Left lobe of liver (tissue), 2 donors: ENCODE results near the gene MMP8. TPM values are rescaled to one million over a fixed set of nuclear protein-coding genes. Genes with fewer than 3 reads are reported as not detected.

ENCODE experiments used
- ATAC-seq: fragments of 200-7000 bp; cut with Tn5 transposase; one replicate; pipeline ENCODE4 v1.9.1; 2020; ENCODE audit warnings: mild to moderate bottlenecking, moderate library complexity
- DNase-seq: peaks from one replicate; pipeline ENCODE4 v3.0.0-alpha.2; 2020; ENCODE audit warnings: low spot score
- total RNA-seq: library from RNA; stranded (reverse); gene quantifications from one replicate; pipeline ENCODE4 v1.2.1, GENCODE V29; 2021
- donor health status: DM: no; HTN: no; CAD: no; lungs with moderate emphysema.
- donor health status: DM: no; HTN: yes; CAD: no.

The MMP8 gene
- total RNA-seq, 1 donor from 2014 or later, result 0.50 TPM

DNA sequence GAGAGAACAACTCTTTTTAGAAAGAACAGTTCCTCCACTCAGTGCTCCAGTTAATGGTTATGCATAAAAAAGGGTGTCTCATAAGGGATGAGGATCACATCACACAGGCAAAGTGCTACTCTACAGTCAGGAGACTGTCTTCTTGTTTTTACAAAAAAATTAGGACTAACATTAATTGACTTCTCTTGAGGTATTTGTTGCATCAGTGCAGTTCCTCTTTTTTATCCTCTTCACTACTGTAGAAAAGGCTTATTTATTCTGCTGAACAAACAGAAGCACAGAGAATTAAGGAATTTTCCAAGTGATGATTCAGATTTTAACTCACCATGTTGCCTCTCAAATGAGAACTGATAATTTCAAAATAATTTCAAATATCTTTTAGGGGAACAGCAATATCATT is 1.9 kb downstream of the MMP8 start:
- DNase-seq (no peak), ATAC-seq (no peak)

DNA sequence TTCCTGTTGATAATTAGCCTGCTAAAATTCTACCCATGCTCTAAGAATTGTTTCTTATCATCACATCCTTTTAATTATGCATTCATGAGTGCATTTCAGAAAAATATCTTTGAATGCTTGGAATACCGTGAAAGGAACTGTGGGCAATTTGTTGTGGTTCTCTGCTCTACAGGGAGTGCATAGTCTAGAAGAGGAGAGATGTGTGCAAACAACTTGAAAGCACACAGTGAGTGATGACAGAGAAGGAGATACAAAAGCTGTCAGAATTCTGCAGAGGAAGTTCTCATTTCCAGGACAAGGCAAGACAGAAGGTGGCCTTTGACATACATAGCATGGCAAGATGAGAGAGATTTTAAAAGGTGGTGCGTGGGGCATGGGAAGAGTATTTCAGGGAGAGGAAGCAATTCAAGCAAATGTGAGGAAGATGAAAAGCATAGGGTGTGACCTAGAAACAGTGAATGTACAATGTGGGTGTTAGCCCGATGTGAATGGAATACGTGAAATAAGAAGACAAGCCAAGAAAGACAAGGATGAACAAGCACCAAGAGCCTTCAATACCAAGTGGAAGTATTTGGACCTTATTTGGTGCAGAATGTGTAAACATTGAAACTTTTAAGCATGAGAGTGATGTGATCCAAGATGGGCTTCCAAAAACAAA is 5.0 kb downstream of the MMP8 start:
- ATAC-seq (no peak), DNase-seq (no peak)

DNA sequence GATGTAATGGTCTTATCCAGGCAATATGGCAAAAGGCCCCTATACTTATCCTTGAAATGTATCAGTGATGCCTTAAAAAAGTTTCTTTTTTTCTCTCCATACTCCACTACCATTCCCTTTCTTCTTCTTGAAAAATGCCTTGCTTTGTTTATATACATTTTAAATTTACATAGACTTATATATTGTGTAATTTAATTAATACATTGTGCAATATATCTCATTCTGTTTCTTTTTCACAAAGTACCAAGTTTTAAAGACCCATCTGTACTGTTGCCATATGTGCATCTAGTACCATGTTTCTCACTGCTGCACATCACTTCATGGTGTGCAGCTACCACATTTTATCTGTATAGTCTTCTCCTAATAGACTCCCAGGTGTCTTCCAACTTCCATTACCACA is 7.5 kb downstream of the MMP8 start:
- ATAC-seq (no peak), DNase-seq (no peak)

DNA sequence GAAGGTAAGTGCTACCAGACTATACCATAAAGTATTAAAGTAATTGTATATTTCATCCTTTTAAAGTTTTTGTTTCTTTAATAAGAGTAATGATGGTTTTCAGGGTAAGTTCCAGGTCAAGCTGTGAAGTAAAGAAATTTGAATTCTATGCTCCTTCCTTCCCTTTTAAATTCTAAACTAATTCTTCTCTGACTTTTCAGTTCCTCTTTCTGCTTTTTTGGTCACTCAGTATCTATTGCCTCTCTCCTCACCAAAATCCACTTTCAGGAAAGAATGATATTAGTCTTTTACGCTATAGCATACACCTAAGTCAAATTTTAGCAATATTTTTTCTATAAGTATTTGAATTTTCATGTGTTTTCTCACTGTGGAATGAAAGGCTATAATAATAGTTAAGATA is 8.2 kb downstream of the MMP8 start:
- ATAC-seq, result no peak
- no peak for DNase-seq

DNA sequence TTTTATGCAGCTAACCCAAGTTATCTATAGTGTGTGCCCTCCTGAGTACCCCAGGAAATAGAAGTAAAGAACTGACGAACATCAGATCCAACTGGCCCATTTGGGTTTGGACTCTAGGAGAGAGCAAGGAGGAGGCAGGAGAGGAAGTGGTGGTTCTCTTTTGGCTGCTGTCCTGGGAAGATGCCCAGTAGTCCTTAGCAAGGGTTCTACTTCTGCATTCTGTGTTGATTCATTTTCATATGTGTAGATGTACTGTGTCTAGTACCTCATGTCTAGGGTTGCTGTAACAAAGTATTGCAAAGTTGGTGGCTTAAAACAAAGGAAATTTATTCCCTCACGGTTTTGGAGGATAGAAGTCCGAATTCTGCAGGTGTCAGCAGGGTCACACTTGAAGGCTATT is 12.6 kb downstream of the MMP8 start:
- ATAC-seq, result peak; percentile 37
- DNase-seq, result no peak

DNA sequence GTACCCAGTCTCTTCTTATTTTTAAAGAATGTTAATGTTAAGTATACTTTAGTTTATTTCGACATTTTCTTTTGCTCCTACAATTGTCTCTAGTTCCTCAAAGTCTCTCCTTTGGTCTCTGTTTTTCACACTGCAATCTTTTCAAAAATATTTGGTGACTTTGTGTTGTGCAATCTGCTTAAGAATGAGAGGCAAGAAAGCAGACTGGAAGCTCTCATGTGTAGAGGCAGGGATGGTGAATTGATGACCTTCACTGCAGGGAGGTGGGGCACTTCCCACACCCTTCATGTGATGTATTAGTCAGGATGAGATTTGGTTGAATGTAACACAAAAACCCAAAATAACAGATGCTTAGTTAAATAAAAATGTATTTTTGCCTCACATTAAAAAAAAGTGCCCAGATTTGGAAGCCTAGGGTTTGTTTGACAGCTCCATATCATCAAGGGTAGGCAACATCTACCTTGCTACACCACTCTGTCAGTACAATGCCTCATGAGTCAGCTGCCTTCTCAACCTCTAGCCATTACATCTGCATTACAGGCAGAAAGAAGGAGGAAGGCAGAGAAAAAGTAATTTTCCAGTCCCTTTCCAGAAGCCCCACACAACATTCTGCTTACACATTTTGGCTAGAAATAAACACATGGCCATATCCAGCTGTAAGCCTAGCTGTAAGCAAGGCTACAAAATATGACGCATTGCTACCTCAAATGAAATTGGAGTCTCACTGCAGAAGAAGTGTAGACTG is 15.4 kb downstream of the MMP8 start:
- no peak for DNase-seq
- ATAC-seq, result no peak

DNA sequence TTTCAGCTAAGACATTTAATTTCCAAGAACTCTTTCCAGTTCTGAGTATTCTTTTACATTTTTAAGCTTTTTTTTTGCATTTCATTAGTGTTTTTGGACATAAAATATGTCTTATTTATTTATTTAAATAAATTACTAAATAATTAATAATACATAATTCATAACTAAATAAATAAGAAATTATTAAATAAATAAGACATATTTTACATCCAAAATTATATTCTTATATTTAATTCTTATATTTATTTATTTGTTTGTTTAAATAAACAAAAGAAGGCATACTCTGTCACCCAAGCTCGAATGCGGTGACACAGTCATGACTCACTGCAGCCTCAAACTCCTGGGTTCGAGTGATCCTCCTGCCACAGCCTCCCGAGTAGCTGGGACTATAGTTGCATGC is 16.1 kb downstream of the MMP8 start:
- no peak for ATAC-seq
- no peak for DNase-seq

DNA sequence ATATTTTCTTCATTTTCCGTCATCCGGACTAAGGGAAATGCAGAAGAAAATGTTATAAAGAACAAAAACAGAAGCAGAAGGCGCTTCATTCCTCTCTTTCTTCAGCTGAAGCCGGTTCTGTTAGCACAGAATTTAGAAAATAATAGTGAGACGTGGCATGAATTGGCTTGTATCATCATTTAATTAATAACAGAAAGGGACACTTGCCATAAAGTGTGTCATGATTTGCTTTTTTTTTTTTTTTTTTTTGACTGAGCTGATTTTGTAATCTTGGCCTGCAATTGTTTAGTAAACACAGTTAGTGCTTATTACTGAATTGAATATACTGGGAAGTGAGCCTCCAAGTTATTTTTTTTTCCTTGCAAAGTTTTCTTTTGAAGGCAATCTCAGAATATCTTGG is 19.1 kb downstream of the MMP8 start, which contains the start of gene MMP27:
Gene MMP27, minus strand, starts transcription at position 144 of the 400 bp plus-strand sequence. Its CDS starts 55 bp downstream, at position 89.
- no peak for DNase-seq
- ATAC-seq, result no peak

DNA sequence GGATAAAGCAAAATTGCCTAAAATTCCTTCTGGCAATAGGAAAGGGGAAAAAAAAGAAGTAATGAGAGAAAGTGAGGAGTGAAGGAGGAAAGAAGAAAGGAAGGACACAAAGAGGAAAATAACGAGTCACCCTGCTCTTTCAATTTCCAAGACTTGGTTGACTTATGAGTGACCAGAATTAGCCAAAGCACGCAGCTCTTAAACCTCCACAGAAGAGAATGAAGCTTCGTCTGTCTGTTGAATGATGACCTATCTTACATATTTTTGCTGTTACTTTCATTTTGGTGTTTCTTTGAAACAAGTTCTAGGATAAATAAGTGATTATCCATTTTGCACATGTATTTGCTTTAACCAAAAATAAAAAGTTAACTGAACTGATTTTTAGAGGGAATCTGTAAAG is 19.9 kb downstream of the MMP8 start:
- DNase-seq (no peak), ATAC-seq (no peak)

DNA sequence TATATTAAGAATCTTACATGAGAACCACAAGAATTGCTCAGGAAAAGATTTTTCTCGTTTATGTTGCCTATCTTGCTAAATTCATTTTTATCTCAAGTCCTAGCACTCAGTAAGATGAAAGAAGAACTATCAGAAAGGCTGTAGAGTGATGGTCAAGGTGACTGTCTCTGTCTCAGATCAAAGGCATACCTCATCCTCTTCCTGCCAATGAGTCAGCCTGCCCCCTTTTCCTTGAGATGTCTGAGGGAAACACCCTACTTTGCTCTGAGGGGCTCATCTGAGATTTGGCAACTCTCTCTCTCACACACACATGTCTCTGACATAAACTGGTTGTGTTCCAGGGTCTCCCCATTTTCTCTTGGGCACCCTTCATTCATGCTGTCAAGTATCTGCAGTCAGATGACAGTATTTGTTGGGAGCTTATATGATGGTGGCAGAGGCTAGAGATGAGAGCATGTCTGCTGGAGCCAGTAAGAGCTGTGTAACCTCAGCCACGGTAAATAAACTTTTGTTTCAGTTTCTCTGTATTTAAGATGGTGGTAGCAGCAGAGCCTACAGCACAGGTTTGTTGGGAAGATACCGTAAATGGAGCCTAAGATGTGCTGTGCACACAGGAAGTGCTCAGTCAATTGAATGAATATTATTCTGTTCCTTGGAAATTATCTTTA is 20.8 kb downstream of the MMP8 start:
- ATAC-seq, result no peak
- no peak for DNase-seq

DNA sequence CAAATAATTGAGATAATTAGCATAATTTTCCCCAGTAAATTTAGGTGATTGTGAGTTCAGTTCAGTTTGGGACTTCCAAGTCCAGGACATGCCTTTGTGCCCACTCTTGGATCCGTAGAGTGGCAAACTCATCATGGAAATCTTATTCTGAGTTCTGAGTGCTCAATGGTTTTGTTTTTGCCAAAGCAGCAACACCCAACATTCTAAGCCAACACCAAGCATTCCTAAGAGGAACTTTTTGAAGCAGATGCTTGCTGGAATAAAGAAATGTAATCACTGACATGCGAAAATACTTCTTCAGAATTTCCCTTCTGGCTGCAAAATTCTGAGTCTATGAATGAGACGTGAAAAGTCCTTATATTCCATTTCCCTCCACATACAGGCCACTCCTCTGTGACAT is 29.6 kb downstream of the MMP8 start:
- no peak for ATAC-seq
- no peak for DNase-seq

DNA sequence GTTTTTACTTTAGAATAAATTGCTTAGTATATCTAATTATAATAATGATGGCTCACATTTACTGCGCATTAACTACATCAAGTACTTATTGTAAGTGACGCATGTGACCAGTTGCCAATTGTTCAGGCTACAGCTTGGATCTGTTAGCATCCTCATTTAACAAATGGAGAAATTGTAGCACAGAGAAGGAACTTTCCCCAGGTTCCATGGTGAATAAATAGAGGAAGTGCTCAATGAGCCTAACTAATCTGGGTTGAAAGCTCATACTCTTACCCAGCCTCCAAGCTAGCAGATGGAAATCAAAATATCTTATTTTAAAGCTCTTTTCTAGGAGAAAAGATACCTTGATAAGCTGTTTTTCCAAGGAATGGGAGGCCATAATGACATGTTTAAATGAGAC is 39.0 kb downstream of the MMP8 start:
- no peak for ATAC-seq
- DNase-seq, result no peak

DNA sequence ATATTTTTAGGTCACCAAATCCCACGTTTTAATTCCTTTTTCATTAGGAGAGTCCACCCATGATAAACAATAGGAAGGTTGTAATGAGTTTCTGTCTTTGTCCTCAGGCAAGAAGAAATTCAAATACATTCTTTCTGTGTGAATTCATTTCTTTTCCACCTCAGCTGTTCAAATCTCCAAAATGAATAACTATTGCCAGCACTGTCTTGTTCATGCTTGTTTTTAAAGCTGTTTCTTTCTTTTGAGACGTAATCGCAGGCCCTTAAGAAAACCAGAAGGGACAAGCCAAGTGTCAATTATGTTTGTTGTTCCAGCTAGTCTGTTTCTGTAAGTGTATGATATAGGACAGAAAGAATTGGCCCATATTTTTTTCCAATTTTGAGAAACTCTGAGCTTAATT is 39.4 kb downstream of the MMP8 start:
- no peak for ATAC-seq
- no peak for DNase-seq

DNA sequence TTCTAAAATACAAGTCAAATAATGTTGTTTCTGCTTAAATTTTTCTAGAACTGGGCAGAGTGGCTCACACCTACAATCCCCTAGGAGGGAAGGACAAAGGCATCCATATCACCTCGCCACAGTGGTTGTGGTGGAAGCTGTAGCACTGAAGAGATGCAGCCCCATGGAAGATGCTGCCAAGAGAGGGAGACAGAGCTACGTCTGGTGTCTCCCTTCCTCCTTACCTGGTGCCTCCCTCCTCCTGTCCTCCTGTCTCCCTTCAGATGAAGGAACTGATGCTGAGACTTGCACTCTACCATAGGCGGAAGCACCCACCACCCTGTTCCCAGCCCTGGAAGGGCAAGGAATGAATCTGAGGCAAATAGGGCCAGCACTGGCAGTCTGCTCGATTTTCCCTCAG is 41.5 kb downstream of the MMP8 start:
- no peak for ATAC-seq
- no peak for DNase-seq

DNA sequence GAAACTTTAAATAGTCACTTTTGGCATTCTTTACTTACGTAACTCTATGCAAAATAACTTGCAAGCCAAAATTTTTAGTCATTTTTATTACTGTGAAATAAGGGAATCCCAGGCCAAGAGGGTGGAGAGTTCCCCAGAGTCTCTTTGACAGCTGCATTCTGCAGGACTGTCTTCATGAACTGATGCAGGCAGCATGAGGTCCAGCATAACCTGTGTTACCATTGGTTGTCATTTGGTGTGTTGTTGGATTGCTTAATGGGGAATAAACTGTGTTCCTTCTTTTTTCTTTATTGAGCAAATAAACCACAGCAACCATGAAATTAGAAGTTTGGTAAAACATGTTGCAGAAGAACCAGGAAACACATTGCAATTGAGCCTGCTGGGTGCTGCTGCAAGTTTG is 43.8 kb downstream of the MMP8 start:
- DNase-seq, result no peak
- no peak for ATAC-seq

DNA sequence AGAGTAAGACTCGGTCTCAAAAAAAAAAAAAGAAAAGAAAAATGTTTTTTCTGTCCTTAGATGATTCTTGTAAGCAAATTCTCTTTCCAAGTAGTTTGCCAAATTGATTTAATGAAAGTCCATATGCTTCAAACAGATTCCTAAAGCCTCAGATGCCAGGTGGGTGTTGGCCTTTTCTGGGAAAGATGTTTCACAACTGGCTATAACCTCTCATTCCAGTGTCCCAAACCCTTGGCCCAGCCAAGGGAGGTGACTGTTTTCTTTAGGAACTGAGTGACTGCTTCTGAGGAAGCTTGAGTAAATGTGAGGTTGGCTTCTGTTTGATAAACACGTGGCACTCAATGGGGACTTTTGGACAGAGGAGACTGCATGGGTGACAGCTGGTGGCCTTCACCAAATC is 46.7 kb downstream of the MMP8 start:
- ATAC-seq (no peak), DNase-seq (no peak)

DNA sequence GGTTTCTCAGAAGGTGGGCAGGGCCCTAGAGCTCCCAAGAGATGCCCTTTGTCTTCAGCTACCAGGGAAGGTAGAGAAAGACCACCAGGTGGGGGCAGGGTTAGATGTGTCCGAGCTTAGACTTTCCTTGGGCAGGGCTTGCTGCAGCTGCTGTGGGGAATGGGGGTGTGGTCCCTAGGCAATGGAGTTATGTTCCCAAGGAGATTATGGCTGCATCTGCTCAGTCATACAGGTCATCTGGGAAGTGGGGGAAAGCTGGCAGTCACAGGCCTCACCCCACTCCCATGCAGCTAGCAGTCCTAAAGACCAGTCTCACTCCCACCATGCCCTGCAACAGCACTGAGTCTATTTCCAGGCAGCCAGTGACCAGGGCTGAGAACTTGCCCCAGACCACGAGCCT is 48.7 kb downstream of the MMP8 start:
- ATAC-seq, result no peak
- no peak for DNase-seq

DNA sequence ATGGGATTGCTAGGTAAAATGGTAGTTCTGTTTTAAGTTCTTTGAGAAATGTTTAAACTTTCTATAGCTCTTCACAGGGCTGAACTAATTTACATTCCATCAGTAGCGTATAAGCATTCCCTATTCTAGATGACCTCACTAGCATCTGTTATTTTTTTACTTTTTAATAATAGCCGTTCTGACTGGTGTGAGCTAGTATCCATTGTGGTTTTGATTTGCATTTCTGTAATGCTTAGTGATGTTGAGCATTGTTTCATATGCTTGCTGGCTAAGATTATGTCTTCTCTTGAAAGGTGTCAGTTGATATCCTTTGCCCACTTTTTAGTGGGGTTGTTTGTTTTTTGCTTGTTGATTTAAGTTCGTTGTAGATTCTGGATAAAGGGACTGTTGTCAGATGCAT is 55.1 kb downstream of the MMP8 start:
- ATAC-seq (no peak), DNase-seq (no peak)

DNA sequence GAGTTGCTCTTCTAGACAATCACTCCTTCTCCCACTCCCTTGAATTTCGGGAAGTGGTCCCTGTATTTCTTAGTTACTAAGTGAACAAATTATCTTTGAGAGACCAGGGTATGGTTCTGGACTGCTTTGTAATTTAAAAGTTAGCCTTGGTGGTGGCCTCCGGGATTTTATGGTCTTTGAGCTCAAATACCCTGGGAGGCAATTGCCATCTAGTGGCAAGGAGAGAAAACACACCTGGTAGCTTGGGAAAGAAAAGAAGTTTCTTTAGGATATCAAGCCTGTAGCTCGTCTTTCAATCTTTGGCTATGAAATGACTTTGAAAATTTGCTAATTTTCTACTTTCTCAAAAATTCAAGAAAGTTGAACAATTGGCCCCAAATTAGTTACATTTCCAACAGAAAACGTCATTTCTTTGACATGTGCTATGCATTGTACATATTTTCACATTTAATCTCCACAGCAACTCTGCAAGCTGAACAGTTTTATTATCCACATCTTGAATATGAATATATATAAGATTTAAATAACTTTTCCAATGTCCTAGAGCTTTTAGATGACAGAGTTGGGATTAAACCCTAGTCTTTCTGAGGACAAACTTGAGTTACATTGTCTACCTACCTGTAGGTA is 58.3 kb downstream of the MMP8 start:
- ATAC-seq, result peak; percentile 91
- no peak for DNase-seq

DNA sequence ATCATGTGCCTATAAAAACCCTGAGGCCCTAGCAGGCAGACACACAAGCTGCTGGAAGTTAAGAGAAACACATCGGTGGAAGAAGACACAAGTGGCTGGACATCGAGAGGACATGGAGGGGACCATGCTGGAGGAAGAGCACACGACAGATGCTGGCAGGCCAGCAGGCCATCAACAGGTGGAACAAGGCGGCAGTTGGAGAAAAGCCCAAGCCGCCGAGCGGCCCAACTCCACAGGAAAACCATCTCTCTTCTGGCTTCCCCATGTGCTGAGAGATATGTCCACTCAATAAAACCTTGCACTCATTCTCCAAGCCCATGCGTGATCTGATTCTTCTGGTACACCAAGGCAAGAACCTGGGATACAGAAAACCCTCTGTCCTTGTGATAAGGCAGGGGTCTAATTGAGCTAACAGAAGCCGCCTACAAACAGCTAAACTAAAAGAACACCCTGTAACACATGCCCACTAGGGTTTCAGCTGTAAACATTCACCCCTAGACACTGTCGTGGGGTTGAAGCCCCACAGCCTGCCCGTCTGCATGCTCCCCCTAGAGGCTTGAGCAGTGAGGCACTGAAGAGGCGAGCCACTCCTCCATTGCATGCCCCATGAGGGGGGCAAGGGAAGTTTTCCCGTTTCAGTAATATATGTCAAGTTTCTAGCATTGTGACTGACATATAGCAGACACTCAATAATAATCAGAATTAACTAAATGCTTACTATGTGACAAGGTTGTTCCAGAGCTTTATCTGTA is 60.6 kb downstream of the MMP8 start:
- DNase-seq, result no peak
- peak; percentile 39 for ATAC-seq

DNA sequence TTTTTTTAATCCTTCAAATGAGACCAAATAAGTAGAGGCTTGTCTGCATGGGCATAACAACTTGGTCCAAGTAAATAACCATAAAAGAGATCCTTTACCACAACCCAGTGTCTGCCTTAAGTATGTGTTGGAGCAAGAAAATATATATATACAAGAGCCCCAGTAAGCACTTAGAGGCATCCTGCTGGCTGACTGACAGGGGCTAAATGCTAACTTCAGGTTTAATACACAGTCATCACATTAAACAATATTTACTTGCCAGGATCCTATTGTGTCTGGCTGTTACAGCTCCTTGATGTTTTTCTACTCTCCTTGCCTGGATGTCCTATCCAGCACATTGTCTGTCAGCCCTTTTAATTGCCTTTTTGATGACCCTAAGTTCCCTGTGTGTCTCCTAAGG is 62.1 kb downstream of the MMP8 start:
- DNase-seq (no peak), ATAC-seq (no peak)
